GM12878 (cell line): ENCODE data around the gene NAP1L4. TPM values are rescaled to one million over a fixed set of nuclear protein-coding genes. Genes with fewer than 3 reads are reported as not detected.

Experiments
- ATAC-seq: fragments of 200-7000 bp; cut with Tn5 transposase; 3 replicates; pipeline ENCODE4 v1.9.1; 2020; ENCODE audit warnings: mild to moderate bottlenecking, moderate library complexity
- BruUV-seq: library from RNA; stranded (reverse); fragments of 400-500 nt; replicated peaks from 2 replicates; lab custom pipeline; 2021; lab: Mats Ljungman, UMichigan
- CTCF ChIA-PET: fragments of 300-600 bp; sonication (Branson Sonifier 250); formaldehyde crosslinking; extraction: SDS; loops from one replicate; lab custom pipeline; 2021; ENCODE audit warnings: inconsistent platforms; lab: Yijun Ruan, JAX
- POLR2A ChIA-PET: fragments of 350-600 bp; formaldehyde crosslinking; extraction: SDS; loops from one replicate; lab custom pipeline; 2021; ENCODE audit warnings: inconsistent platforms; lab: Charles Lee
- RAD21 ChIA-PET: fragments of 300-600 bp; sonication (Branson Sonifier 250); formaldehyde crosslinking; loops from one replicate; lab custom pipeline; 2023; ENCODE audit warnings: antibody characterized with exemption; ENCODE audit not compliant: unreplicated experiment; lab: Charles Lee
- SMC1A ChIA-PET: fragments of 300-600 bp; sonication (Branson Sonifier 250); formaldehyde crosslinking; loops from one replicate; lab custom pipeline; 2023; ENCODE audit not compliant: unreplicated experiment, uncharacterized antibody; lab: Charles Lee
- DNase-seq: peaks from one replicate; pipeline ENCODE4 v3.0.0-alpha.2; 2011; ENCODE audit warnings: low read depth, low spot score
- FAIRE-seq: peaks from 3 replicates; lab custom pipeline; 2011; peaks lifted over from hg19 to GRCh38; lab: Jason Lieb, UNC
- H2AFZ ChIP-seq: 2 replicates; pipeline ENCODE4 v1.6.0; 2011; ENCODE audit warnings: low read depth, low read length, control low read depth; ENCODE audit not compliant: control insufficient read depth
- H3K27ac ChIP-seq: 2 replicates; pipeline ENCODE4 v1.5.1; 2011; ENCODE audit warnings: control low read depth; ENCODE audit not compliant: control insufficient read depth, insufficient read depth
- H3K27me3 ChIP-seq, 2 experiments: replicated peaks in 1 of 2; 2 replicates each; pipeline versions ENCODE4 v1.6.0 to v1.6.1; 2011; ENCODE audit warnings: low read length in 1 of 2; ENCODE audit not compliant: control insufficient read depth in 2 of 2, insufficient read depth in 2 of 2
- H3K36me3 ChIP-seq, 2 experiments: 2 replicates each; pipeline ENCODE4 v1.5.1; 2011; ENCODE audit warnings: low read length in 1 of 2; ENCODE audit not compliant: control insufficient read depth in 2 of 2, insufficient read depth in 2 of 2
- H3K4me1 ChIP-seq: 2 replicates; pipeline ENCODE4 v1.6.1; 2011; ENCODE audit warnings: mild to moderate bottlenecking, low read length, moderate library complexity, mixed read lengths; ENCODE audit not compliant: control insufficient read depth, insufficient read depth
- H3K4me2 ChIP-seq: 2 replicates; pipeline ENCODE4 v1.6.0; 2011; ENCODE audit warnings: control low read depth; ENCODE audit not compliant: control insufficient read depth, insufficient read depth
- H3K4me3 ChIP-seq: fragments of 200-600 bp; sonication (generic); 2 replicates; pipeline ENCODE4 v1.5.1; 2016
- H3K79me2 ChIP-seq: 2 replicates; pipeline ENCODE4 v1.6.0; 2011; ENCODE audit warnings: low read length; ENCODE audit not compliant: control insufficient read depth, insufficient read depth
- H3K9ac ChIP-seq: 2 replicates; pipeline ENCODE4 v1.8.0; 2011; ENCODE audit warnings: low read length, control low read depth, mixed read lengths; ENCODE audit not compliant: control insufficient read depth, insufficient read depth
- H3K9me3 ChIP-seq: replicated peaks from 3 replicates; pipeline ENCODE4 v1.5.1; 2011; ENCODE audit warnings: mild to moderate bottlenecking, low read length; ENCODE audit not compliant: control insufficient read depth, insufficient read depth
- H4K20me1 ChIP-seq: 2 replicates; pipeline ENCODE4 v1.6.0; 2011; ENCODE audit not compliant: control insufficient read depth, insufficient read depth
- BACH1 ChIP-seq: fragments of 450-650 bp; IDR thresholded peaks from 2 replicates; pipeline ENCODE4 v1.6.1; 2017; ENCODE audit warnings: mild to moderate bottlenecking, borderline replicate concordance
- CBFB ChIP-seq: IDR thresholded peaks from 2 replicates; pipeline ENCODE4 v1.6.1; 2016; ENCODE audit warnings: antibody characterized with exemption, low read depth
- CBX3 ChIP-seq: fragments of 200-600 bp; sonication (generic); IDR thresholded peaks from 2 replicates; pipeline ENCODE4 v1.6.1; 2016; ENCODE audit warnings: low read depth, borderline replicate concordance
- FOS ChIP-seq: IDR thresholded peaks from 3 replicates; pipeline ENCODE4 v1.6.1; 2011; ENCODE audit warnings: borderline replicate concordance; ENCODE audit not compliant: insufficient read length; ENCODE audit errors: extremely low read depth
- GABPA ChIP-seq: IDR thresholded peaks from 2 replicates; pipeline ENCODE4 v1.6.1; 2014; ENCODE audit warnings: antibody characterized with exemption, low read depth, mild to moderate bottlenecking, inconsistent platforms
- LARP7 ChIP-seq: fragments of 450-650 bp; IDR thresholded peaks from 2 replicates; pipeline ENCODE4 v1.6.1; 2017; ENCODE audit warnings: mild to moderate bottlenecking
- RAD21 ChIP-seq: IDR thresholded peaks from 2 replicates; pipeline ENCODE4 v1.6.1; 2011; ENCODE audit warnings: mild to moderate bottlenecking, low read depth, low read length, moderate library complexity; ENCODE audit not compliant: insufficient read depth
- SPI1 ChIP-seq: IDR thresholded peaks from 2 replicates; pipeline ENCODE4 v1.6.1; 2011; ENCODE audit warnings: low read depth, mild to moderate bottlenecking, low read length, moderate library complexity, borderline replicate concordance; ENCODE audit not compliant: insufficient read depth
- WGBS: methylation state at CpG from one replicate; pipeline ENCODE4 v1.1.6; 2016; ENCODE audit warnings: low lambda C conversion rate; ENCODE audit not compliant: insufficient replicate concordance, insufficient coverage; ENCODE audit errors: missing lambda C conversion rate; 5-methylcytosine and 5-hydroxymethylcytosine counted together
- in situ Hi-C: fragments of 300-500 bp; cut with MboI; formaldehyde crosslinking; loops from 9 replicates; pipeline ENCODE4 v1.14.3; 2018; ENCODE audit warnings: mixed read lengths
- intact Hi-C: fragments of 100-400 bp; cut with micrococcal nuclease; formaldehyde crosslinking; loops from one replicate; pipeline ENCODE4 v1.14.2; 2022; ENCODE audit not compliant: unreplicated experiment
- polyA plus RNA-seq, 11 experiments: library from polyadenylated mRNA; depleted of rRNA in 4 of 11; unstranded in 6 of 11; stranded (reverse) in 5 of 11; fragments of >200 nt; fragmentation: Nextera tagmentation in 4 of 11; fragmentation: Illumina TruSeq in 1 of 11; extraction: Ambion mirVana in 4 of 11; extraction: Trizol in 1 of 11; gene quantifications; 1 replicate in 1 of 11; 2 replicates in 10 of 11; pipeline versions ENCODE4 v1.2.1 to v1.2.3, GENCODE V29; 2011 to 2016; ENCODE audit warnings: inconsistent platforms in 2 of 11, missing spikeins in 2 of 11, low read depth in 1 of 11
- total RNA-seq, 4 experiments: library from RNA; depleted of rRNA in 3 of 4; stranded (reverse); fragments of >200 nt in 3 of 4; fragmentation: Illumina TruSeq in 1 of 4; extraction: Trizol in 1 of 4; gene quantifications; 2 replicates each; pipeline versions ENCODE4 v1.2.1 to v1.2.3, GENCODE V29; 2013 to 2021
- TF ChIP-seq, protein P1 (sequence below): fragments of 150-350 bp; IDR thresholded peaks from 2 replicates; pipeline ENCODE4 v1.6.1; 2016; ENCODE audit warnings: low read depth, low read length

Gene NAP1L4
- total and polyA plus RNA-seq, 10 of the 15 experiments (the other 5 are each of a cell fraction or from before 2014, with no cell fraction given), result 24.8 to 198 (median 114) TPM

DNA sequence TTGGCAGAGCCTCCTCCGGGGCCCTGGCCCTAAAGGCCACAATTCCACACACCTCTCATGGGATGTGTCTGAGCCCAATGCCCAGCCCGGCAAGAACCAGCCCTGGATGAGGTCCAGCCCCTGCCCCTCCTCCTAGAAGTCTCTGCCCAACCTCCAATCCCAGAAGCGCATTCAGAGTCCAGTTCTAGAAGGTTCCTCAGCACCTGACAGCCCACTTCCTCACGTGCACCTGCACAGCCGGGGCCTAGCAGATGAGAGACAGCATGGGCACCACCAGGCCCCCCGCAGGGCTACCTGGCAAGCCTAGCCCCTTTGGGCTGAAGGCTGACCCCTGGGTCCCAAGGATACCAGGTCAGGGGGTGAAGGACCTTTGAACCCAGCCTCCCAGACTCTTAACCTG is 95.1 kb downstream of the NAP1L4 start:
- no peak overlapping the region for H3K4me2 ChIP-seq
- intact Hi-C loops (no loop called here), in situ Hi-C loops (no loop called here)
- no peak for DNase-seq
- no peak for TF ChIP-seq CBFB
- TF ChIP-seq BACH1, result no peak
- no peak for TF ChIP-seq SPI1
- TF ChIP-seq, protein P1, sequence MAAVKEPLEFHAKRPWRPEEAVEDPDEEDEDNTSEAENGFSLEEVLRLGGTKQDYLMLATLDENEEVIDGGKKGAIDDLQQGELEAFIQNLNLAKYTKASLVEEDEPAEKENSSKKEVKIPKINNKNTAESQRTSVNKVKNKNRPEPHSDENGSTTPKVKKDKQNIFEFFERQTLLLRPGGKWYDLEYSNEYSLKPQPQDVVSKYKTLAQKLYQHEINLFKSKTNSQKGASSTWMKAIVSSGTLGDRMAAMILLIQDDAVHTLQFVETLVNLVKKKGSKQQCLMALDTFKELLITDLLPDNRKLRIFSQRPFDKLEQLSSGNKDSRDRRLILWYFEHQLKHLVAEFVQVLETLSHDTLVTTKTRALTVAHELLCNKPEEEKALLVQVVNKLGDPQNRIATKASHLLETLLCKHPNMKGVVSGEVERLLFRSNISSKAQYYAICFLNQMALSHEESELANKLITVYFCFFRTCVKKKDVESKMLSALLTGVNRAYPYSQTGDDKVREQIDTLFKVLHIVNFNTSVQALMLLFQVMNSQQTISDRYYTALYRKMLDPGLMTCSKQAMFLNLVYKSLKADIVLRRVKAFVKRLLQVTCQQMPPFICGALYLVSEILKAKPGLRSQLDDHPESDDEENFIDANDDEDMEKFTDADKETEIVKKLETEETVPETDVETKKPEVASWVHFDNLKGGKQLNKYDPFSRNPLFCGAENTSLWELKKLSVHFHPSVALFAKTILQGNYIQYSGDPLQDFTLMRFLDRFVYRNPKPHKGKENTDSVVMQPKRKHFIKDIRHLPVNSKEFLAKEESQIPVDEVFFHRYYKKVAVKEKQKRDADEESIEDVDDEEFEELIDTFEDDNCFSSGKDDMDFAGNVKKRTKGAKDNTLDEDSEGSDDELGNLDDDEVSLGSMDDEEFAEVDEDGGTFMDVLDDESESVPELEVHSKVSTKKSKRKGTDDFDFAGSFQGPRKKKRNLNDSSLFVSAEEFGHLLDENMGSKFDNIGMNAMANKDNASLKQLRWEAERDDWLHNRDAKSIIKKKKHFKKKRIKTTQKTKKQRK, result no peak
- H3K9me3 ChIP-seq, result no peaks in the 10 kb centered on the region
- ChIA-PET POLR2A (no interaction called here), SMC1A (no interaction called here), CTCF (no interaction called here), RAD21 (no interaction called here)
- H3K4me1 ChIP-seq, result peaks cover 11% of the 10 kb centered on the region
- H3K9ac ChIP-seq, result no peak overlapping the region
- FAIRE-seq, result no peak
- H3K4me3 ChIP-seq, result no peak overlapping the region
- BruUV-seq, result no TSS peak
- H3K79me2 ChIP-seq, result no peaks in the 10 kb centered on the region
- no peaks in the 10 kb centered on the region for H4K20me1 ChIP-seq
- no peak for ATAC-seq
- no peak overlapping the region for H3K27ac ChIP-seq
- no peak overlapping the region for H2AFZ ChIP-seq
- H3K36me3 ChIP-seq, result no peaks in the 10 kb centered on the region
- H3K27me3 ChIP-seq, result no peaks in the 10 kb centered on the region
- WGBS, result 62% methylated on average over 6 of the region's 6 CpGs

DNA sequence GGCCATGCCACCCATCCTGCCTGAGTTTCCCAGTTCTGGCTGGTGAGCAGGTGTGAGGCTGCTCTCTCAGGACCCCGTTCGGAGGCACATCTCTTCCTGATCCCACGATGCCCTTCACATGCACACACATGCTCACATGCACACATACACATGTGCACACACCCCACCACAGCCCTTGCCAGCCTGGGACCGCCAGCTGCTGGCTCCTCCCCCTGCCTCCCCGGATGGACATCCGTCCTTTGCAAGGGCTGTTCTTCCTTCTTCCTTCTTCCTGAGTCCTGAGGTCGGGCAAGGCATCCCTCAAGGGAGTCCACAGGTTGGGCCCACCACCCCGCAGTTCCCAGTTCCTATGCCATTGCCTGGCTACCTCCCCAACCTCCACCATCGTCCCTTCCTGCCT is 96.1 kb downstream of the NAP1L4 start:
- Histone ChIP-seq H3K4me3 (no peak overlapping the region), H3K36me3 (no peaks in the 10 kb centered on the region), H3K27ac (no peak overlapping the region), H3K9ac (no peak overlapping the region), H3K9me3 (no peaks in the 10 kb centered on the region), H3K4me1 (peaks cover 11% of the 10 kb centered on the region), H3K27me3 (no peaks in the 10 kb centered on the region), H3K79me2 (no peaks in the 10 kb centered on the region), H3K4me2 (no peak overlapping the region), H2AFZ (no peak overlapping the region), H4K20me1 (no peaks in the 10 kb centered on the region)
- 31% methylated on average over 9 of the region's 9 CpGs for WGBS
- ChIA-PET RAD21 (no interaction called here), SMC1A (no interaction called here), CTCF (interaction anchor here (0.8 kb wide), 1 partner anchor 196 kb away, joined by 3 read pairs; no protein-coding TSS in a partner anchor), POLR2A (no interaction called here)
- TF ChIP-seq CBX3 (no peak), LARP7 (no peak), GABPA (no peak), FOS (no peak), RAD21 (no peak)
- ATAC-seq (no peak), FAIRE-seq (no peak), DNase-seq (no peak)
- intact Hi-C loops (no loop called here), in situ Hi-C loops (no loop called here)
- BruUV-seq, result no TSS peak
